NCI-H2171 (cell line): ENCODE measurements around the gene IDI1.
"Not testable (repeated sequence)": the region's sequence is repeated elsewhere in the genome, so short reads cannot be mapped to it uniquely, and the experiment has no call there.

Experiments used
- DNase-seq: peaks from one replicate; lab custom pipeline; 2025; lab: John Stamatoyannopoulos, UW

Gene IDI1

DNA sequence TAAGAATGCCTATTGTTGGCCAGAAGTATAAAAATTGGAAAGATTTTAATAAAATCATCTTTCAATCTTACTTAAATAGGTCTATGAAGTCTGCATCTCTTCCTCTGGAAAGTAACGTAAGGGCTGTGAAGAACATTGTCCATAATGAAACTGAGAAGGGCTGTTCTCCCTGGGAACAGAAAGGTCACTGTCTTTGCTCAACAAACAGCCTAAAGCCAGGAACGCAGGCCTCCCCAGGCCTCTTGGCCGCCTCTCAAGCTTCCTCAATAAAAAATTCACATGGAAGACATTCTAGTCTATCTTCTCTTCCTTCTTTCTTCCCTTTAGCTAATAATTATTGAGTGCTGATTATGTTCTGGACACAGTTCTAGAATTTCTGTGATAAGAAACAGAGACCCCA is 14.2 kb downstream of the IDI1 start:
- DNase-seq = no peak

DNA sequence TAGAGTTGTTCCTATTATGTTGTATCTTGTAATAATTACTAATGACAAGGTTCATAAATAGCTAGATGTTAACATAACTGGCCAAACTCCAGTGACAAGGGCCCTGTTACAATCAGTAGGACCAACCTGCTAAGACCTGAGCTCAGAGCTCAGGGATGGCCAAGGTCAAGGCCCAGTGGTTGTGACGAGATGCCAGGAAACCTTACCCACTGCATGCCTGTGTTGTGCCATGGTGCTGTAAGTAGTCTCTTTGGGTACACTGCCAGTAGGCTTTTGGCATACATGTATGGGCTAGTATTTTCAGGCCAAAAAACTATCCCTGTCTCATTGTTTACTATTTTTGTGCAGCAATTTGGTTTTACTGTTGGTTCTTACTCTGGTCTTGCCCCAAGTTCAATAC is 15.3 kb downstream of the IDI1 start:
- no peak for DNase-seq

DNA sequence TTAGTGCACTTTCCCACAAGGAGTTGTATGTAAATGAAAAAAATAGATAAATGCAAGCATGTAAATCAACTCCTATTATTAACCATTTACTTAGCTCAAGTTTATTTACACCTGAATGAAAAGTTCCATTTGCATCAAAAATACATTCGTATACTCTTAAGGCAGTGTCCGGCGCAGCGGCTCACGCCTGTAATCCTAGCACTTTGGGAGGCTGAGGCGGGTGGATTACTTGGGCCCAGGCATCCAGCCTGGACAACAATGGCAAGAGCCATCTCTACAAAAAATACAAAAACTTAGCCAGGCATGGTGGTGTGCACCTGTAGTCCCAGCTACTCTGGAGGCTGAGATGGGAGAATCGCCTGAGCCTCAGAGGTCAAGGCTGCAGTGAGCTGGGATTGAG is 19.1 kb downstream of the IDI1 start:
- no peak for DNase-seq

DNA sequence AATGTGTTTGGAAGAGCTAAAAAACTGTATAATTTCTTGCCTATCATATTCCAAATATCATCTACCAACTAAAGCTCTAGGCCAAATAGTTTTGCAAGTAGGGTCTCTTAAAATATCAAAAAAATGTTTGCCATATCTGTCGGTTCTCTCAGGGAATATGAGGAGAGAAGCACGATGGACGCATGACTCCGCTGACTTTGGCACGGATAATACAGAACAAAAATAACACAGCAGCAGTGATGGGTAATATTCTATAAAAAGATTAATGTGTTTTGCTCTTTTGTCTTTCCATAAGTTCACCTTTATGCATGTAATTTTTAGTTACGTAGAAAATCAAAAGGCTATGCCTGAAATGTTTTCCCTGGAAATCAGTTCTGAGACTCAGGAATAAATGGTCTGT is 22.3 kb downstream of the IDI1 start:
- DNase-seq = no peak

DNA sequence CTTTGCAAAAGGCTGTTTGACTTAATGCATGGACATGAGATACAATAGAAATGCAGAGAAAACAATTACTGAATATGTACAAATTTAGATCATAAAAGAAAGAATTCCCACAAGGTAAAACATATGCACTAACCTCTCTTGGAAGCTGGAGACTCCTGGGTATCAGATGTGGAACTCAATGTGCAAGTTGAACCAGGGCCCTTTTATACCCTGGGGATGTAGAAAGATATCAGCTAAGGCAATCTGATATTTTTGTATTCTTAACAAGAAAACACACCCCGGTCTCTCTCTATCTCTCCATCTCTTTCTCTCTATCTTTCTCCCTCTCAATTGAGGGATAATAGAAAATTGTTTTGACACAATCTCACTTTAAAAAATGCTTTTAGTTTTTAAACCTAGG is 23.2 kb downstream of the IDI1 start, which contains the start of gene IDI2:
IDI2 (minus strand) TSS at position 177 of the 400 bp plus-strand sequence. CDS start 1,136 bp downstream, outside the sequence.
- DNase-seq = no peak

DNA sequence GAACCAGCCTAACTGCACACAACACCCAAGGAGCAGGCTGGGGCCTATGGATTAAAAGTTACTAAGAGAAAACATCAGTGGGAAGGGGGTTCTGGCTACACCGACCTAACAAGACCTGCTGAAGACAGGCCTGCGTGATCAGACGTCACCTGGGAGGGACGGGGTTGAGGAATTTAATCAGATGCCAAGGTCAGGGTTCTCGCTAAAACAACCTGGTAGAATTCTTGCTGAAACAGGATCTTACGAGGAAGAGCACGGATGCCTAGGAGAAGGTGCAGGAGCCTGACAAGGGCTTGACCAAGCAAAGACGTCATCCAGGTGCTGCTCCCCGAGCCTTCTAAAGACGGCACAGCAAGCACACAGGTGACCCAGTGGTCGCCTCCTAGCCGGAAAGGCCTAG is 24.8 kb downstream of the IDI1 start:
- DNase-seq = no peak

DNA sequence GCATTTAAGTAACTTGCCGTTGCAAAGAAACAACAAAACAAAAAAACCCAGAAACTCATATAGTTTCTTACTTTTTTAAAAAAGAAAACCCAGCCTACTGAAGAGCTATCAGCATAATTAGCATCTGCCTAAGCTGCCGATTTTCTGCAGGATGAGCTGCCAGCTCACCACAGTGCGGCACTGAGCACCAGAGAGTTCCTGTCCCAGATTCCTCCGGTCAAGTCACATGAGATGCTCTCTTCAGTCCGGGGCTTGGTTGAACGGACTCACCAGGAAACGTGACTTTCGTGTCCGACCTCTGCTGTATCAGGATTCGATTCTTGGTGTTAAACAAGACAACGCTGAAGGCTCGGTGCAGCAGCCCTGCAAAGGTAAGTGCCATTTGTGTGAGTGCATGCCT is 26.5 kb downstream of the IDI1 start:
- DNase-seq = no peak

DNA sequence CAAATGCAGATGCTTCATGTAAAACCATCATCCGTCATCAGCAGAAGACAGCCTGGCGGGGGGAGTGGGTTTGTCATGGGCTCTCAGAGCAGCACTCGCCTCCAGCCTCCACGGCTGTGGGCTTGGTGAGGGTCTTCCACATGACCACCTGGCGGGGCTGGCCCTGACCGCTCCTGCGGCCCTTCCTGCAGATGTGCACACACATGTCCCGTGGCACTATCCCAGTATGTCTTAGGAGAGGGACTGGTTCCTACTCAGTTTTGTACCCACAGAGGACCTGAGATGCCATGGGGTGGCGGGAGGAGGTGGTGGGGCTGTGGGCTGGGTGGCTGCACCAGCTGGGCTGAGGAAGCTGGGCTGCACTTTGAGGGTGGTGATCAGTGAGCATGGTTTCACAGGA is 28.0 kb downstream of the IDI1 start:
- DNase-seq = no peak

DNA sequence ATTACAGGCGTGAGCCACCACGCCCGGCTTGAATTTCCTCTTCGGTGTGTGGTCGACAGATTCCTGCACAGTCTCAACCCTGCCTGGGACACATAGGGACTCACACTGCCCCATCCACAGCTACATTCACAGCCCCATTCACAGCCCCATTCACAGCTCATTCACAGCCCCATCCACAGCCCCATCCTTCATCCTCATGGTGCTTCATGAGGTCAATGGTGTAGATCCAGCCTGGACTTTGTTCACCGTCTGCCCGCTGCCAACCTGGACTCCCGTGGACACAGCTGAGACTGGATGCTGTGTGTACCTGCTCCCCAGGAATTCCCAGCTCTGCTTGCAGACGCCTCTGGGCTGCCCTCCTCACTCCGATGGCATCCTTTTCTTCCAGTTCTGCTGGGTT is 28.5 kb downstream of the IDI1 start:
- DNase-seq = no peak

DNA sequence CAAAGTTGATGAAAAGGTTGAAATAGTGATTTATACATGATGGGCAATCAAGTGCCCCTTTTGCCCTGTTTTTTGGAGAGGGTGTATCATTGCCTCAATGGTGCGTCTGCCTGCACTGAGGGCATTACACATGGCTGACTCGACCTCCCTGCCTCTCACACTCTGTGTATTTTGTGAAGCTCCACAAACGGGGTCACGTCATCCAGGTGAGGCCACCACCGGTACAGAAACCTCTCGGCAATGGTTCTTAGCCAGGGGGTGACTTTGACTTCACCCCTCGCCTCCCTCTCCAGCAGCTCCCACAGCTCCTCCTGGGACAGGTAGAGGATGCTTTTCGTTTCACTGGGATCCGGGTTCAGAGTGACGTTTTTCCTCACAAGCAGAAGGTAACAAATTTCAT is 29.6 kb downstream of the IDI1 start:
- no peak for DNase-seq

DNA sequence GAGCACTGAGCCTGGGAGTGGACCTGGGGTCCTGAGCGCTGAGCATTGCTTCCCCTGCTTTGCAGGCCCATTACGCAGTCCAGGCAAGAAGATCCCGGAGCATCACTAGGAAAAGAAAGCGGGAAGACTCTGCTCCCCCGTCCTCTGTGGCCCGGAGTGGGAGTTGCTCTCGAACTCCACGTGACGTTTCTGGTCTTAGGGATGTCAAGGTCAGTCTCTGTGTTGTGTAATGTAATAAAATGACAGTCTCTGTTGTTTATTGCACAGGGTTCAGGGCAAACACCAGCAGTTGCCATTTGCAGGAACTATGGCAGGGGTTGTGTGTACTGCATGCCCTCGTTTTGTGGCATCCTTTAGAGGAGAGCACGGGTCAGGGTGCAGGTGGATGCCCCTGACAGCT is 33.2 kb downstream of the IDI1 start:
- no peak for DNase-seq

DNA sequence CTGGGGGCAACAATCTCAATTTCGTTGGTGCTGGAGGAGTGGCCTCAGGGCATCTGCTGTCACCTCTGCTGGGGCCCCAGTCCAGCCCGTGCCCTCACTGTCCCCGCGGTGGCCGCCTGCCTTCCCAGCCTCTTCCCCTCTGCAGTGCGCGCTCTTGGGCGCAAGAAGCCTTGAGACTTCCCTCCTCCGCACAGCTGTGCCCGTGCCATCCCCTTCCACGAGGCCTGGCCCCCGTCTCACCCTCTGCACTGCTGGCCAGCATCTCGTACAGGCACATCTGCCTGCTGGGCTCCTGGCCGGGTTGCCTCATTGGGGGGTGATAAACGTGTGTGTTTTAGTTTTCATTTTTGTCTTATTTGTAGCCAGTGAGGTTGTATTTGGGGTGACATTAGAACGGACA is 37.2 kb downstream of the IDI1 start:
- no peak for DNase-seq

DNA sequence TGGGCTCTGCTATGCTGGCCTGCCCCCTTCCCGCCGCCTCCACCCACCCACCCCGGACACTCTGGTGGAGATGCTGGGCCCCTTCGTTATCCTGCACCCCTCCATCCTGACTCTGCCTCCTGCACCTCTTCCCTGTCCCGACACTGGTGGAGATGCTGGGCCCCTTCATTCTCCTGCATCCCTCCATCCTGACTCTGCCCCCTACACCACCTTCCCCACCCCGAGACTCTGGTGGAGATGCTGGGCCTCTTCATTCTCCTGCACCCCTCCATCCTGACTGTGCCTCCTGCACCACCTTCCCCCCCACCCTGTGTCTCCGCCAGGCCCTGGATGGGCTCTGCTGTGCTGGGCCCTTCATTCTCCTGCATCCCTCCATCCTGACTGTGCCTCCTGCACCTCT is 38.2 kb downstream of the IDI1 start:
- no peak for DNase-seq

DNA sequence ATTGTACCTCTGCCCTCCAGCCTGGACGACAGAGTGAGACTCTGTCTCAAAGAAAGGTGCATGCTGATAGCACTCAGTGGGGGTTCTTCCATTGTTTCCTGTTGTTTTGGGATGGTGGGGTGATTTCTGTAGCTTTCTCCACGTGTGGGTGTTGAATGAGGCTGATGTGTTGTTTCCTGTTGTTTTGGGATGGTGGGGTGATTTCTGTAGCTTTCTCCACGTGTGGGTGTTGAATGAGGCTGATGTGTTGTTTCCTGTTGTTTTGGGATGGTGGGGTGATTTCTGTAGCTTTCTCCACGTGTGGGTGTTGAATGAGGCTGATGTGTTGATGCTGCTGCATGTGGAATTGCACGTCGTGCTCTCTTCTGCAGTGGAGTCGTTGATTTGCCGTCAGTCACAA is 39.0 kb downstream of the IDI1 start:
- DNase-seq = not testable (repeated sequence)

DNA sequence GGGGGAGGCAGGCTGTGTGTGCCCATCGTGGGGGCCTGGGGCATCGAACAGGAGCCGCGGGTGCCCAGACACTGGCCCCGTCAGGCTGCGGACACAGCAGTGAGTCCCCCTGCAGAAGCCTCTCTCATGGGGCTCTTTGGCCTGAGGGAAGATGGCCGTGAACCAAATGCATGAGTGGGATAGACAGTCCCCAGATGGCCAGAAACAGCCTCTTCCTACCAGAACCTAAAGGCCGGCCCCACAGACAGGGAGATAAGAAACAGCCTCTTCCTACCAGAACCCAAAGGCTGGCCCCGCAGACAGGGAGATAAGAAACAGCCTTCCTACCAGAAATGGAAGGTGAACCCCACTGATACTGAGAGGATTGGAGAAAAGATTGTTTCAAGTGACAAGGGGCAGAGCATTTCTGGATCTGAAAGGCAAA is 39.8 kb downstream of the IDI1 start:
- DNase-seq = no peak

DNA sequence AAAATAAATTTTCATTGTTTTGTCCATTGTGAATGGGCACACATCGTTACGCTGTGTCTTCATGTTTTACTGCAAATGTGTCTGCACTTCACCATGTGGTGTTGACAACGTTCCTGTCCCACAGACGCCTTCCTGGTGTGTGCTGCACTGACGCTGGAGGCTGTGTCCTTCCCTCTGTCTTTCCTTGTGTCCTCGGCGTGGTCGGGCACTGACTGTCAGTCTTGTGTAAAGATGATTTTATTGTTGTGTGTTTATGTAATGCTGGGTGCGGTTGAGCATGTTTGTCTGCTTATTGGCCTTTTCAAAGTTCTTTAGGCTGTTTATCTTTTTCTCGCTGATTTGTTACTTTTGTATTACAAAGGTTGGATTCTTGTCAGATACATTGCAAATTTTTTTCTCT is 41.3 kb downstream of the IDI1 start:
- no peak for DNase-seq

DNA sequence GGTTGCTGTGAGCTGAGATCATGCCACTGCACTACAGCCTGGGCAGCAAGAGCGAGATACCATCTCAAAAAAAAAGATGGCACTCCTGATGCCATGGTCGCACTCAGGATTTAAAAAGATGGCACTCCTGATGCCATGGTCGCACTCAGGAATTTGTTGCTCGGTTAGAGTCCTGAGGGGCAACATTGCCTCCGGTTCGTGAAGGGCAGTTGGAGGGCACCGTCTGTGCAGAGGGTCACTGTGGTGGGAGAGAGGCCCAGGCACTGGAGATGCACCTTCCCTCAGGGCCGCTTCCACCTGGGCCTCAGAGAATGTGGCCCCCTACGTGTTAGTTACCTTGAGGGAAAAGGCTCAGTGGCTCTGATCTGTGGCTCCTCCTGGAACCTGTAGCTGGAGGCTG is 42.3 kb downstream of the IDI1 start:
- no peak for DNase-seq

DNA sequence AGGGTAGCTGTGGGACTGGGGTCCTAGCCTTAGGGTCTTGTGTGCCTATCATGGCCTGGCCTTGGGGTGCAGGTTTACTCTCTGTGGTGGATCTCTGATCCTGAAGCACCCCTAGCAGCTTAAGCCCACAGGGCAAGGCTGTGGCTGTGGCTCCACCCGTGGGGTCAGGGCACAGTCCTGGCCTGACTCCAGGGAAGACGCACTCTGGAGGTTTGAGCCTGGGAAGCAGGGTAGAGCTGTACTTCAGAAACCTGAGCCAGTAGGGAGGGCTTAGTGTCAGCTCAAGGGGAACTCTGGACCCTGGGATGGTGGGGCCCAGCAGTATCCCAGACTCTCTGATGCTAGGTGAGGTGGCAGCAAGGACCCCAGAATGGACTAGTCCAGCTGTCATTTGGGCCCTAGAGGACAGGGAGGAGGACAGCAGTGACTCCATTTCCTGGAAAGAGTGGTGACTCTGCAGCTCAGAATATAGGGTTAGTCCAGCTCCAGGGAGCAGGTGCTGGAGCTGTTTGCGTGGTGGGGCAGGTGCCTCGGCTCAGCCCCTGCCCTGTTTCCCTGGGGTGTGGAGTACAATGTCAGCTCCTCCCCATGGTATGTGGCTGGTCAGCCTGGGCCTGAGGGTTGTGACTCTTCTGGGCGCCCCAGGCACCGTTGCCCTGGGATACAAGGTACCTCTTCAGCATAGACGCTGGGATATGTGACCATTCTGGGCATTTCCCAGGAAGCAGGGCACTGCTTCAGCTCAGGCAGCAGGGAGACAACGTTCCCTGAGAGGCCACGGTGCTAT is 44.8 kb downstream of the IDI1 start:
- no peak for DNase-seq

DNA sequence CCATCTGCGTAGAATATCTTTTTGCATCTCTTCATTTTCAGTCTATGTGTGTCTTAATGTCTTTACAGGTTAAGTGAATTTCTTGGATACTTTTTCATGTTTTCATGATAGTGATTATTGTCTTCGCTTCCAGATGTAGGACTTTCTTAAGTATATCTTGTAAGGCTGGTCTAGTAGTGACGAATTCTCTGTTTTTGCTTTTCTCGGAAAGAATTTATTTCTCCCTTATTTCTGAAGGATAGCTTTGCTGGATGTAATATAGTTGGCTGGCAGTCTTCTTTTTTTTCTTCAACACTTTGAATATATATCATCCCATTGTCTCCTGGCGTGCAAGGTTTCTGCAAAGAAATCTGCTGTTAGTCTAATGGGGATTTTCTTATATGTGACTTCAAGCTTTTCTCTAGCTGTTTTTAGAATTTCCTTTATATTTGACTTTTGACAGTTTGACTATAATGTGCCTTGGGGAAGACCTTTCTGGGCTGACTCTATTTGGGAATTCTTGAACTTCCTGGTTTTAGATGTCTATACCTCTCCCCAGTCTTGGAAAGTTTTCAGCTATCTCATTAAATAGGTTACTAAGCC is 46.4 kb downstream of the IDI1 start:
- no peak for DNase-seq

DNA sequence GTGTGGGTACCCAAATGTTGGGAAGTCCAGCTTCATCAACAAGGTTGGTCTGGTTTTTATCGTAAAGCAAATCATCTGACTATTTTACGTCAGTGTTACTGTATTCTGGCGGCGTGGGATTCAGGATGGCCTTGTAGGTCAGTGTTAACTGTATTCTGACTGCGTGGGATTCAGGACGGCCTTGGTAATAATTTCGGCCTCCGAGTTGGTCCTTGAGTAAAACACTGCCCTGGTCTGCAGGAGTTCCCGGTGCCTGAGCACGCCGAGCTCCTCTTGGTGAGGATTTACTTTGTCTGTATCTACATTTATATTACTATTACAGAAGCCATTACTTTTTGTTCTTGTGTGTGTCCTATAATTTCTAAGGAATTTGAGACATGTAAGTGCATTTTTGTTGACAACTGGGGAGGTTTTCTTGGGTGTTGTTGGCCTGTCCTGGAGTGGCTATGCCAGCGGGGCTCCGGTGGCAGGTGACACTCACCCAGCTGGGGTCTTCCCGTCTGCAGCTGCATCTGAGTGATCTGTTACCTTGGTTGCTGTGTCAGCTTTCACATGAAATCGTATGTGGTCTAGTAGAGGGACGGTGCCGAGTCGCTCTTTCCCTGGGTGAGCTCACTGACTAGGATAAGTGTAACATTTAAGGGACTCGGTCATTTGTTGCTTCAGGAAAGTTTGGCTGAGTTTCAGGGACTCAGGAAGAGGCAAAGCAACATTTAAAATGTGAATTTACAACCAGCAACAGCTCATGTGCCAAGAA is 51.5 kb downstream of the IDI1 start:
- DNase-seq = no peak

DNA sequence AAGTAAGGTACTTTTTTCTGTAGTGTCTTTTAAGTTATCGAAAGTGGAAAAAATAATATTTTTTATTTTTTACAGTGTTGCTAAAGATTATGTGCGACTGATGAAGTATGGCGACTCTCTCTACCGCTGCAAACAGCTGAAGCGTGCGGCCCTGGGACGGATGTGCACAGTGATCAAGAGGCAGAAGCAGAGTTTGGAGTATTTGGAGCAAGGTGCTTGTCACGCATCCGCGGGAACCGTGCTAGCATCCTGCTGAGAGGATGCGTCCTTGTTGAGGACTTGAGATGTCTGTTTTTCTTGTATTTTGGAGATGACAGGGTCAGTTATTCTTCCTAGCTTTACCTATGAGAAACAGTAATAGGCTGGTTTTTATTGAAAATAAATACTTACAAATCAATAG is 52.9 kb downstream of the IDI1 start:
- no peak for DNase-seq

DNA sequence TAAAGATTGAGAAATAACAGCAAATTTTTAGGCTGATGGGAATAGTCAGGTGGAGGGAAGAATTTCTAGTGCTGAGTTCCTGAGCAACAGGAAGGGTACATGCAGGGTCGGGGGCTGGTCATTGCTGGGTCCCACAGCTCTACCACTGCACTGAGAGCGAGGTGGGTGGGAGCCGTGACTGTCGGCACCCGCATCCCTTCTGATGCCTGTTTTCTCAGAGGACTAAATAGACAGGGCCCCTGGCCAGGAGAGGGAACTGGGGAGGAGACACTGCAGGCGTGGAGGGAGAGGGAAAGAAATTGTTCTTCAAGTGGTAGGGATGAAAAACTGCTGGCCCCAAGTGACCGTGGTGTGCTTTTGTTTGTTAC is 53.4 kb downstream of the IDI1 start:
- no peak for DNase-seq

DNA sequence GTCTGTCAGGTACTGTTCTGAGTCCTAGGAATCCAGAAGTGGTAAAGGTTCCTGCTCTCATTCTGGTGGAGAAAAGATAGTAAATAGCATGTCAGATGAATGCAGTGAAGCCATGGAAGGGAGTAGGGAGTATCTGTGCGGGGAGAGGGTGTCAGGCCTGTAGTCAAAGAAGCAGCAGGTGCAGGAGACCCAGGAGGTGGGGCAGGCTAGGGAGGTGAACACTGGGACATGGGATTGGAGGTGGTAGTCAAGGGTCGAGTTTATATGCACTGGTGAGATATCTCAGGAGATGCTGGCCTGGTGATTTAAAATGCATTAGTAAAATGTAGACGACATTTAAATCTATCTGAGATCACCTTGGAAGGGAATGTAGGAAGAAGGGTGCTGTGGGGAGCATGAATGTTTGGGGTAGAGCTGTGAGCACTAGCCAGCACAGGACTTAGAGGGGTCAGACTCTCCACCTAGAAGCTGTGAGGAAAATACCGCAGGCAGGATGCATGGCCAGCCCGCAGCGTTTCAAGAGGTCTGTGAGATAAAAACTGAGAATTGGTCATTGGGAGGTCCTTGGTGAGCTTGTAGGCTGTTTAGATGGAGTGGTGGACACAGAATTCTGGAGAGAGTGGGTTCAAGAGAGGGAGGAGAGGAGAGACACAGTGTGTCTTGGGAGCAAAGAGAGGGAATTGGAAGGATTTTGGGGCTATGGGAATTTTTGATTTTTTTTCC is 53.9 kb downstream of the IDI1 start:
- no peak for DNase-seq
